Liver (tissue), 9 donors: Measurements from ENCODE around the gene SLIT3. TPM values are rescaled to one million over a fixed set of nuclear protein-coding genes. Genes with fewer than 3 reads are reported as not detected.

Source experiments
- DNase-seq: peaks from one replicate; pipeline ENCODE4 v3.0.0-alpha.2; 2017; ENCODE audit warnings: low spot score
- H3K27ac ChIP-seq, 2 donors: one replicate each; pipeline ENCODE4 v1.7.0; 2013; ENCODE audit warnings: inconsistent platforms in 2 of 2, low read length in 2 of 2, control low read depth in 1 of 2, low read depth in 1 of 2, mild to moderate bottlenecking in 1 of 2
- H3K27me3 ChIP-seq, 4 donors: one replicate each; pipeline versions ENCODE4 v1.6.1 to v1.7.0; 2013; ENCODE audit warnings: low read length in 3 of 4, inconsistent platforms in 1 of 4, mild to moderate bottlenecking in 1 of 4, moderate library complexity in 1 of 4; ENCODE audit not compliant: control insufficient read depth in 4 of 4, insufficient read depth in 4 of 4
- H3K36me3 ChIP-seq, 4 donors: one replicate each; pipeline versions ENCODE4 v1.6.1 to v1.7.0; 2013; ENCODE audit warnings: low read length in 3 of 4, mild to moderate bottlenecking in 3 of 4, low read depth in 1 of 4, moderate library complexity in 1 of 4; ENCODE audit not compliant: control insufficient read depth in 4 of 4, insufficient read depth in 3 of 4
- H3K4me1 ChIP-seq, 4 donors: one replicate each; pipeline versions ENCODE4 v1.6.1 to v1.7.0; 2013; ENCODE audit warnings: low read length in 3 of 4, mild to moderate bottlenecking in 3 of 4, moderate library complexity in 1 of 4; ENCODE audit not compliant: control insufficient read depth in 4 of 4, insufficient read depth in 4 of 4
- H3K4me3 ChIP-seq, 3 donors: one replicate each; pipeline versions ENCODE4 v1.6.1 to v1.7.0; 2013; ENCODE audit warnings: low read length in 3 of 3, control low read depth in 1 of 3, low read depth in 1 of 3, mild to moderate bottlenecking in 1 of 3
- H3K9ac ChIP-seq, 2 donors: one replicate each; pipeline ENCODE4 v1.7.0; 2013; ENCODE audit warnings: low read length in 2 of 2, mild to moderate bottlenecking in 2 of 2, moderate library complexity in 2 of 2, control low read depth in 1 of 2, low read depth in 1 of 2
- H3K9me3 ChIP-seq, 4 donors: one replicate each; pipeline versions ENCODE4 v1.6.1 to v1.7.0; 2013; ENCODE audit warnings: low read length in 3 of 4; ENCODE audit not compliant: control insufficient read depth in 4 of 4
- EGR1 ChIP-seq, 2 donors: IDR thresholded peaks; 2 replicates each; pipeline ENCODE4 v1.6.1; 2016 to 2018; ENCODE audit warnings: antibody characterized with exemption in 2 of 2, low read depth in 2 of 2
- FOXA1 ChIP-seq: IDR thresholded peaks from 2 replicates; pipeline ENCODE4 v1.6.1; 2016; ENCODE audit warnings: antibody characterized with exemption
- GABPA ChIP-seq, 2 donors: IDR thresholded peaks in 1 of 2; conservative IDR thresholded peaks in 1 of 2; 2 replicates each; pipeline ENCODE4 v1.6.1; 2016; ENCODE audit warnings: antibody characterized with exemption in 2 of 2, mild to moderate bottlenecking in 1 of 2, moderate library complexity in 1 of 2
- HNF4A ChIP-seq, 2 donors: conservative IDR thresholded peaks; 2 replicates each; pipeline ENCODE4 v1.6.1; 2016; ENCODE audit warnings: antibody characterized with exemption in 2 of 2, mild to moderate bottlenecking in 2 of 2
- HNF4G ChIP-seq: IDR thresholded peaks from 2 replicates; pipeline ENCODE4 v1.6.1; 2016; ENCODE audit warnings: antibody characterized with exemption
- JUND ChIP-seq, 2 donors: IDR thresholded peaks; 2 replicates each; pipeline ENCODE4 v1.6.1; 2016; ENCODE audit warnings: antibody characterized with exemption in 2 of 2
- NR2F2 ChIP-seq: IDR thresholded peaks from 2 replicates; pipeline ENCODE4 v1.6.1; 2016; ENCODE audit warnings: antibody characterized with exemption
- RAD21 ChIP-seq, 2 donors: IDR thresholded peaks; 2 replicates each; pipeline ENCODE4 v1.6.1; 2016; ENCODE audit warnings: antibody characterized with exemption in 2 of 2, mild to moderate bottlenecking in 2 of 2
- SP1 ChIP-seq: IDR thresholded peaks from 2 replicates; pipeline ENCODE4 v1.6.1; 2018; ENCODE audit warnings: antibody characterized with exemption, mild to moderate bottlenecking
- TAF1 ChIP-seq: conservative IDR thresholded peaks from 2 replicates; pipeline ENCODE4 v1.6.1; 2016; ENCODE audit warnings: antibody characterized with exemption, mild to moderate bottlenecking
- YY1 ChIP-seq: IDR thresholded peaks from 2 replicates; pipeline ENCODE4 v1.6.1; 2016; ENCODE audit warnings: antibody characterized with exemption, mild to moderate bottlenecking
- WGBS: extraction: QIAGEN DNeasy Blood & Tissue Kit; methylation state at CpG from one replicate; pipeline ENCODE4 v1.1.7; 2013; 5-methylcytosine and 5-hydroxymethylcytosine counted together
- polyA plus RNA-seq, 2 donors: library from polyadenylated mRNA; stranded (reverse) in 1 of 2; unstranded in 1 of 2; fragments of 200-250 nt in 1 of 2; fragments of >200 nt in 1 of 2; fragmentation: Nextera tagmentation in 1 of 2; extraction: Ambion mirVana in 1 of 2; gene quantifications; one replicate each; pipeline versions ENCODE4 v1.2.1 to v1.2.3, GENCODE V29; 2013 to 2015
- total RNA-seq, 2 donors: library from RNA; depleted of rRNA; stranded (reverse); fragments of >200 nt; gene quantifications; one replicate each; pipeline ENCODE4 v1.2.3, GENCODE V29; 2014
- TF ChIP-seq, protein P1 (sequence below): IDR thresholded peaks from 2 replicates; pipeline ENCODE4 v1.6.1; 2016; ENCODE audit warnings: antibody characterized with exemption, mild to moderate bottlenecking
- TF ChIP-seq, protein P2 (sequence below): IDR thresholded peaks from 2 replicates; pipeline ENCODE4 v1.6.1; 2016; ENCODE audit warnings: antibody characterized with exemption
- TF ChIP-seq, protein P3 (sequence below): fragments of 150-350 bp; IDR thresholded peaks from 2 replicates; pipeline ENCODE4 v1.5.1; 2017; ENCODE audit warnings: improper control_type of control experiment, low read depth, low read length; ENCODE audit not compliant: missing input control
- TF ChIP-seq, protein P4 (sequence below): IDR thresholded peaks from 2 replicates; pipeline ENCODE4 v1.6.1; 2016; ENCODE audit warnings: antibody characterized with exemption
- TF ChIP-seq, protein P5 (sequence below): IDR thresholded peaks from 2 replicates; pipeline ENCODE4 v1.6.1; 2016; ENCODE audit warnings: antibody characterized with exemption
- donor health status: healthy.
- donor health status: healthy.
- donor health status: healthy.
- donor health status: healthy.
- donor health status: healthy.

Gene SLIT3
- total and polyA plus RNA-seq, 4 donors = 0.61 to 1.3 (median 0.91) TPM

DNA sequence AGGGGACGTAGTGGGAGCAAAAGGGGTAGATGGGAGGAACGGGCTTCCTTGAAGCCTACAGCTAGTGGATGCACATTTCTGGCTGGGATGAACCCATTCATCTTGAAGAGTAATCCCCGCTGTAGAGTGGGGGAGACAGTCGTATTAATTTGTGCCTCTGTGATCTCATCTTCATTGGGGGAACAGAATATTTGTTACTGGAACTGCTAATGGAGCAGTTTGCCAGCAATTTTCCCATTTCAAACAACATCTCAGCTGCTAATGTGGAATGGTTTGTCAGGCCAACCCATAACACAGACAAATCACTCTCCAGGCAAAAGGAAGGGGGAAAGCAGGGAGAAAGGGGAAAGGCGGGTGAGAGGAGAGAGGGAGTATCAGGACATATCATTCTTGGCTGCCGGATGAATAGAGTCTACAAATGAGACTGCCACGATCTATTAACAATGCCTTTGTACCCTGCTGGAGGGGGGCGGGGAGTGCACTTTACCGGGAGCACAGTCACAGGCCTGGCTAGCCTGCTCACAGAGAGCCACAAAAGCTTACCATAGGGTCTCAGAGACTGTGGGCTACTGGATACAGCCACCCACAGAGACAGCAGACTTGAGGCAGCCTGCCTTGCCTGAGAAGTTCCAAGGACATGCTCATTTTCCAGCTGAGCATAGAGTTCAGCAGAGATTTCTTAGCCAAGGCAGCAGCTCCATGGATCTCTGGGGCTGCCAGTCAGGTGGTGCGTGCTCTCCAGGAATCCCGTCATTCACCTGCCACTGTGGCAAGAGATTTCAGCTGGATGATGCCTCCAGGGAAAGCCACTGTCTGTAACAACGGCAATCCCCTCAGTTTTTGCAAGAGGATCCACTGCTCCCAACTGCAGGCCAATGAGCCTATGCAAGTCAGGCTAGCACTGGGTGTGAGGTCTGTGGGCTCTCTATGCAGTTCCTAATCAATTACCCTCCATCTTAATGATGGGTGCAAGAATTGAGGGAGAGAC, 504.1 kb downstream of the SLIT3 start:
- H3K4me3 ChIP-seq = no peak overlapping the region
- H3K9ac ChIP-seq = no peak overlapping the region
- H3K27ac ChIP-seq = no peak overlapping the region
- no peaks in the 10 kb centered on the region for H3K9me3 ChIP-seq
- no peaks in the 10 kb centered on the region for H3K4me1 ChIP-seq
- TF ChIP-seq, protein P1, sequence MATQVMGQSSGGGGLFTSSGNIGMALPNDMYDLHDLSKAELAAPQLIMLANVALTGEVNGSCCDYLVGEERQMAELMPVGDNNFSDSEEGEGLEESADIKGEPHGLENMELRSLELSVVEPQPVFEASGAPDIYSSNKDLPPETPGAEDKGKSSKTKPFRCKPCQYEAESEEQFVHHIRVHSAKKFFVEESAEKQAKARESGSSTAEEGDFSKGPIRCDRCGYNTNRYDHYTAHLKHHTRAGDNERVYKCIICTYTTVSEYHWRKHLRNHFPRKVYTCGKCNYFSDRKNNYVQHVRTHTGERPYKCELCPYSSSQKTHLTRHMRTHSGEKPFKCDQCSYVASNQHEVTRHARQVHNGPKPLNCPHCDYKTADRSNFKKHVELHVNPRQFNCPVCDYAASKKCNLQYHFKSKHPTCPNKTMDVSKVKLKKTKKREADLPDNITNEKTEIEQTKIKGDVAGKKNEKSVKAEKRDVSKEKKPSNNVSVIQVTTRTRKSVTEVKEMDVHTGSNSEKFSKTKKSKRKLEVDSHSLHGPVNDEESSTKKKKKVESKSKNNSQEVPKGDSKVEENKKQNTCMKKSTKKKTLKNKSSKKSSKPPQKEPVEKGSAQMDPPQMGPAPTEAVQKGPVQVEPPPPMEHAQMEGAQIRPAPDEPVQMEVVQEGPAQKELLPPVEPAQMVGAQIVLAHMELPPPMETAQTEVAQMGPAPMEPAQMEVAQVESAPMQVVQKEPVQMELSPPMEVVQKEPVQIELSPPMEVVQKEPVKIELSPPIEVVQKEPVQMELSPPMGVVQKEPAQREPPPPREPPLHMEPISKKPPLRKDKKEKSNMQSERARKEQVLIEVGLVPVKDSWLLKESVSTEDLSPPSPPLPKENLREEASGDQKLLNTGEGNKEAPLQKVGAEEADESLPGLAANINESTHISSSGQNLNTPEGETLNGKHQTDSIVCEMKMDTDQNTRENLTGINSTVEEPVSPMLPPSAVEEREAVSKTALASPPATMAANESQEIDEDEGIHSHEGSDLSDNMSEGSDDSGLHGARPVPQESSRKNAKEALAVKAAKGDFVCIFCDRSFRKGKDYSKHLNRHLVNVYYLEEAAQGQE = no peak
- no peak for TF ChIP-seq JUND (IDR thresholded peaks at IDR 0.05)
- TF ChIP-seq TAF1 = no peak
- TF ChIP-seq FOXA1 = no peak
- no peak for TF ChIP-seq HNF4A (conservative IDR thresholded peaks at IDR 0.05)
- no peak for TF ChIP-seq RAD21 (IDR thresholded peaks at IDR 0.05)
- TF ChIP-seq EGR1 (IDR thresholded peaks at IDR 0.05; ENCODE audit: low read depth in 2 of 2) = no peak
- TF ChIP-seq, protein P2, sequence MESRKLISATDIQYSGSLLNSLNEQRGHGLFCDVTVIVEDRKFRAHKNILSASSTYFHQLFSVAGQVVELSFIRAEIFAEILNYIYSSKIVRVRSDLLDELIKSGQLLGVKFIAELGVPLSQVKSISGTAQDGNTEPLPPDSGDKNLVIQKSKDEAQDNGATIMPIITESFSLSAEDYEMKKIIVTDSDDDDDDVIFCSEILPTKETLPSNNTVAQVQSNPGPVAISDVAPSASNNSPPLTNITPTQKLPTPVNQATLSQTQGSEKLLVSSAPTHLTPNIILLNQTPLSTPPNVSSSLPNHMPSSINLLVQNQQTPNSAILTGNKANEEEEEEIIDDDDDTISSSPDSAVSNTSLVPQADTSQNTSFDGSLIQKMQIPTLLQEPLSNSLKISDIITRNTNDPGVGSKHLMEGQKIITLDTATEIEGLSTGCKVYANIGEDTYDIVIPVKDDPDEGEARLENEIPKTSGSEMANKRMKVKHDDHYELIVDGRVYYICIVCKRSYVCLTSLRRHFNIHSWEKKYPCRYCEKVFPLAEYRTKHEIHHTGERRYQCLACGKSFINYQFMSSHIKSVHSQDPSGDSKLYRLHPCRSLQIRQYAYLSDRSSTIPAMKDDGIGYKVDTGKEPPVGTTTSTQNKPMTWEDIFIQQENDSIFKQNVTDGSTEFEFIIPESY = no peak
- TF ChIP-seq YY1 = no peak
- TF ChIP-seq SP1 = no peak
- TF ChIP-seq, protein P3, sequence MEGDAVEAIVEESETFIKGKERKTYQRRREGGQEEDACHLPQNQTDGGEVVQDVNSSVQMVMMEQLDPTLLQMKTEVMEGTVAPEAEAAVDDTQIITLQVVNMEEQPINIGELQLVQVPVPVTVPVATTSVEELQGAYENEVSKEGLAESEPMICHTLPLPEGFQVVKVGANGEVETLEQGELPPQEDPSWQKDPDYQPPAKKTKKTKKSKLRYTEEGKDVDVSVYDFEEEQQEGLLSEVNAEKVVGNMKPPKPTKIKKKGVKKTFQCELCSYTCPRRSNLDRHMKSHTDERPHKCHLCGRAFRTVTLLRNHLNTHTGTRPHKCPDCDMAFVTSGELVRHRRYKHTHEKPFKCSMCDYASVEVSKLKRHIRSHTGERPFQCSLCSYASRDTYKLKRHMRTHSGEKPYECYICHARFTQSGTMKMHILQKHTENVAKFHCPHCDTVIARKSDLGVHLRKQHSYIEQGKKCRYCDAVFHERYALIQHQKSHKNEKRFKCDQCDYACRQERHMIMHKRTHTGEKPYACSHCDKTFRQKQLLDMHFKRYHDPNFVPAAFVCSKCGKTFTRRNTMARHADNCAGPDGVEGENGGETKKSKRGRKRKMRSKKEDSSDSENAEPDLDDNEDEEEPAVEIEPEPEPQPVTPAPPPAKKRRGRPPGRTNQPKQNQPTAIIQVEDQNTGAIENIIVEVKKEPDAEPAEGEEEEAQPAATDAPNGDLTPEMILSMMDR = no peak
- no peak for TF ChIP-seq HNF4G
- TF ChIP-seq, protein P4, sequence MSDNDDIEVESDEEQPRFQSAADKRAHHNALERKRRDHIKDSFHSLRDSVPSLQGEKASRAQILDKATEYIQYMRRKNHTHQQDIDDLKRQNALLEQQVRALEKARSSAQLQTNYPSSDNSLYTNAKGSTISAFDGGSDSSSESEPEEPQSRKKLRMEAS = no peak
- TF ChIP-seq NR2F2 = no peak
- TF ChIP-seq, protein P5, sequence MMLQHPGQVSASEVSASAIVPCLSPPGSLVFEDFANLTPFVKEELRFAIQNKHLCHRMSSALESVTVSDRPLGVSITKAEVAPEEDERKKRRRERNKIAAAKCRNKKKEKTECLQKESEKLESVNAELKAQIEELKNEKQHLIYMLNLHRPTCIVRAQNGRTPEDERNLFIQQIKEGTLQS = no peak
- TF ChIP-seq GABPA (IDR thresholded peaks at IDR 0.05 in 1 of 2, conservative IDR thresholded peaks at IDR 0.05 in 1 of 2) = no peak
- 77% methylated on average over 12 of the region's 12 CpGs for WGBS
- H3K27me3 ChIP-seq = peaks cover 0 to 6% (median under 1%) of the 10 kb centered on the region in 4 donors
- DNase-seq = no peak
- H3K36me3 ChIP-seq = no peaks in the 10 kb centered on the region
